Sciatic nerve (tissue), 2 donors: ENCODE measurements around the gene LAMTOR1. TPM values are rescaled to one million over a fixed set of nuclear protein-coding genes. Genes with fewer than 3 reads are reported as not detected.

Source experiments
- ATAC-seq: fragments of 200-7000 bp; cut with Tn5 transposase; one replicate; pipeline ENCODE4 v1.9.1; 2020; ENCODE audit warnings: mild to moderate bottlenecking, moderate library complexity
- DNase-seq: peaks from one replicate; pipeline ENCODE4 v3.0.0-alpha.2; 2020; ENCODE audit warnings: low spot score
- intact Hi-C: fragments of 100-400 bp; cut with DNase I; formaldehyde crosslinking; loops from one replicate; pipeline ENCODE4 v1.14.2; 2022
- microRNA-seq: library from miRNA; unstranded; fragments of <30 nt; microRNA quantifications from one replicate; pipeline ENCODE4 v1.2.0, GENCODE V29; 2020
- total RNA-seq: library from RNA; stranded (reverse); fragmentation: NEBNext Ultra II Directional; extraction: Animal tissue kit (Norgen Biotek cat#: 25700); gene quantifications from one replicate; pipeline ENCODE4 v1.2.1, GENCODE V29; 2021
- donor health status: DM: no; HTN: no; CAD: no.
- donor health status: DM: no; HTN: no; CAD: no.

LAMTOR1 gene
- total RNA-seq, 1 donor from 2014 or later = 70.8 TPM

DNA sequence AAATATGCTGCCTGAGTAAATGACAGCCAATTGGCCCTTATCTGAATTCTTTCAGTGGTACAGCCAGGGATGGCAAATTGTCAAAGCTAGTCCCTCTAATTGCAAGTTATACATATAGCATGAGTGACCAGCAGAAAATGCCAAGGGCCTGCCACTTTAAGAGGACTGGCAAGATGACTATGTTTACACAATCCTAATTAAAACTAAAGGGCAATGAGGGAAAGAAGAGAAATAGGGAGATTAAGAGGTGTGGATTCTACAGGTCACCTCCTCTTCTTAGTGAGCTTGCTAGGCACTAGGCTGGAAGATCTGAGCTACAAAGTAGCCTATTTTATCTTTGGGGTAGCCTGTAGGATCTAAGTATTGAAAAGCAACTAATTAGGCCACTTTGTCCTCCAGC is 36.2 kb downstream of the LAMTOR1 start:
- intact Hi-C loops = no loop called here
- no peak for DNase-seq
- no peak for ATAC-seq

DNA sequence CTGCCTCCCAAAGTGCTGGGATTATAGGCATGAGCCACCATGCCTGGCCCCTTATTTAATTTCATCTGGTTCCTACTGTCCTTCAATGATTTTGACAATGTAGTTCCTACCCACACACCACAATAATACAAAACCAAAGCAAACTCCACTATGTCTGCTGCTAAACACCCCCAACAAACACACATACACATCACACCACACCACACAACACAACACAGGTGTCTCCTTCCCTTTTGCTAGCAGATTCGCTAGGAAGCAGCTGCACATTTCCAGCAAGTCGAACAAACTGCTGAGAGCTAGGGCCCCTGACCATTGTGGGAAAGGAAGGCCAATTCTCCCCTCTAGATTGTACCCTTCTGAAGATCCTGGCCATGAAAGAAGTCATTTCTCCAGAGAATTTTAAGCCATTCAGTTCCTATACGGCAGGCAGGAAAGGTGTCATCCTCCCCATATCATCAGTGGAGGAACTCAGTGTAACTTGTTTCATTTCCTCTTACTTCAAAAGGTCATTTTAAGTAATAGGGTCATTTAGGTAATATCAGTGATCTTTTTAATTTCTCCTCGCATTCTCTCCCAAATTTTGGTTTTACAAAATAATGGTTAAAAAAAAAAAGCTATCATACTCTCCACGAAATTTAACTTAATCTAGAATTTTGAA is 41.2 kb downstream of the LAMTOR1 start:
- no peak for DNase-seq
- intact Hi-C loops = no loop called here
- ATAC-seq = no peak

DNA sequence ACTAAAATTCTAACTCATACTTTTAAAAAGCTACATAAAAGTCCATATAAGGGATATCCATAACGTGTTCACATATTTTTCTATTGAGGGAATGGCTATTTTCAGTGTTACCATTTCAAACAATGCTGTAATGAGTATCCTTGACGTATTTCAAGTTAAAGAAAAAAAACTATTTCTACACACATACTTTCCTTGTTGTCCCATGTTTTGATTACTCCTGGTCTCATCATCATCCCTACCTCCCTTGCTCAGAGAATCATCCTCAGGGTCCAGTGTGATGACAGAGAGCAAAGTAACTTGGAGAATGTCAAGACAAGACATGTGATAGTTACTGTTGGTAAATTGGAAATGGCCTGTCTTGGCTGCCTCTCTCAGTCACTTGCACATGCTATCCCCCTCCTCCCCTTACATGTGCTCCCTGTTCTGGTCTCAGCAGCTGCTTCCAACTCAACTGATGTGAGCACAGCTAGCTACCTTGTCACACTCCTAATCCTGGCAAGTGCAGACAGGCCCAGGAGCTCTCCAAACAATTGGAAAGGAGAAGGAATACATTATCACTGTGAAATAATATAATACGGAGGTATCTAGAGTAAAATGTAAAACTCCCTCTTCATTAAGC is 44.6 kb downstream of the LAMTOR1 start:
- intact Hi-C loops = no loop called here
- DNase-seq (no peak), ATAC-seq (no peak)

DNA sequence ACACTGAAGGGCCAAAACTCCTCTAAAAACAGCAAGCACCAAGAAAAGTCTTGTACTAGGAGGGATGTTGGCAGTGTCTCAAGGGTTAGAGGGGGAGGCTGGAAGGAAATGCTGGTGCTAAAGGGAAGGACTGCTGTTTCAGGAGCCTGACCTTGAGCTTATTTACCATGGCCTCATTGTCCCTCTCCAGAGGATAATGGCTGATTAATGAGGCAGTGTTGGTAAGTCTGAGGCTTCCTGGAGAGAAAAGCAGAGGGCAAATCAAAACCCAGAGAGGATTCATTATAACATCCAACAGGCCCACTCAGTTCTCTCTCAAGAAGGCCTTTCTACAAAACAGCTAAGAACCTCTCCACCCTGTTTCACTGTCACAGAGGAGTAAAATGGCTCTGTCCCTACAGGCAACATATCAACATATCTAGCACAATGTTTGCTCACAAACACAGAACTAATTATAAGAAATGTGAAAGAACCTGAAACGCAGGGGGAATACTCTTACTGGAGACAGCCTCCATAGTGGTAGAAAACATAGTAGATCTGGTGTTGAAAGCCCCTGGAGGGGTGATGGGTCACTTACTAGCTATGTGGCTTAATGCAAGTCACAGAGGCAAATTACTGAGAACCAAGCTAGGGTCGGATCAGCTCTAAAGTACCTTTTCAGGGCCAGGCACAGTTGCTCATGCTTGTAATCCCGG is 54.2 kb downstream of the LAMTOR1 start:
- intact Hi-C loops = no loop called here
- ATAC-seq = peak; percentile 67
- DNase-seq = no peak

Small RNAs within 50 kb of the gene (microRNA-seq; reads per million reads assigned to microRNA genes)
- not detected for gene MIR3165

Other genes starting within 250 kb of the LAMTOR1 start
- gene DEFB131B, start 224.8 kb downstream of the LAMTOR1 start, total RNA-seq = not detected
- 11.7 TPM for gene XNDC1N, start 174.7 kb downstream of the LAMTOR1 start, total RNA-seq
- 32.5 TPM for gene RNF121, start 174.3 kb downstream of the LAMTOR1 start, total RNA-seq
- gene IL18BP, start 104.4 kb downstream of the LAMTOR1 start, total RNA-seq = 13.5 TPM
- 241 TPM for gene NUMA1, start 22.8 kb downstream of the LAMTOR1 start, total RNA-seq
- 8.7 TPM for gene LRRC51, start 22.4 kb downstream of the LAMTOR1 start, total RNA-seq
- gene TOMT, start 2.6 kb upstream of the LAMTOR1 start, total RNA-seq = not detected
- 21.4 TPM for gene ANAPC15, start 9.4 kb upstream of the LAMTOR1 start, total RNA-seq
- 1.1 TPM for gene FOLR3, start 32.4 kb upstream of the LAMTOR1 start, total RNA-seq
- 1.2 TPM for gene FOLR1, start 88.8 kb upstream of the LAMTOR1 start, total RNA-seq
- gene FOLR2, start 113.5 kb upstream of the LAMTOR1 start, total RNA-seq = 28.4 TPM
- 142 TPM for gene INPPL1, start 121.5 kb upstream of the LAMTOR1 start, total RNA-seq
- gene PHOX2A, start 140.9 kb upstream of the LAMTOR1 start, total RNA-seq = not detected